GM18858 (cell line): ENCODE results near the gene POLR2F.

ENCODE experiments used
- ATAC-seq: cut with Tn5 transposase; IDR thresholded peaks from one replicate; pipeline ENCODE4 v1.9.1; 2021; ENCODE audit not compliant: unreplicated experiment

POLR2F gene

DNA sequence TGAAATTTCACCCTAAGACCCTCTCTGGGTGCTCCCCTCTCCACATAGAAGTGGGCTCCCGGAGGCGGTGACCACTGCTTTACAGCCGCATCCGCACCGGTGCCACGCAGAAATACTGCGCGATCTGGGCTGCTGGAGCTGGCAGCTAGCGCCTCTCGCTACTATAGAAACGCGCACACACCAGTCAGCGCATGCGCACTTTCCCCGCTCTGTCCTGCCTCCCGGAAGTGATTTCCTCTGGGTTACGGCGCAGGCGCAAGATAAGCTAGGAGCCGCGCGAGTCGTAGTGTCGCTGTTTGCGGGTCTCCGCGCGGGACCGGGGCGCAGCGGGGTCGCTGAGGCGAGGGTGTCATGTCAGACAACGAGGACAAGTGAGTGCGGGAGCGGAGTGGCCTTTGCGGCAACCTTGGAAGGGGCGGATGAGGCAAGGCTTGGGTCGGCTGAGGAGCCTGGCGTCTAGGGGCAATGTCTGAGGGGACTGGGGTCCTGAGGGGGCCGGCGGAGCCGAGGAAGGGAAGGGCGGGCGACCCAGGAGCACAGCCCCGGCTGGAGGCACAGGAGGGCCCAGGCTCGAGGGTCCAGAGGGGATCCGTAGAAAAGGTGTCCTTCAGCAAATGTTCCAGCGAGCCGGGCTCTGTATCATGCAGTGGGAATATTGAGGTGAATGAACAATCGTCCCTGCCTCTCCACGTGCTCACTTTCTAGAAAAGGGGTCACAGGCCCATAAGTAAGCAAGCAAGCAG lies at the start of gene POLR2F, which contains the start of gene C22orf23:
POLR2F (plus strand) TSS at position 263 of the 743 bp plus-strand sequence; CDS start at position 352, 89 bp downstream.
C22orf23 (minus strand) TSS at position 165 of the 743 bp plus-strand sequence. CDS start 452 bp downstream, outside the sequence.
- peak; percentile 65 for ATAC-seq

DNA sequence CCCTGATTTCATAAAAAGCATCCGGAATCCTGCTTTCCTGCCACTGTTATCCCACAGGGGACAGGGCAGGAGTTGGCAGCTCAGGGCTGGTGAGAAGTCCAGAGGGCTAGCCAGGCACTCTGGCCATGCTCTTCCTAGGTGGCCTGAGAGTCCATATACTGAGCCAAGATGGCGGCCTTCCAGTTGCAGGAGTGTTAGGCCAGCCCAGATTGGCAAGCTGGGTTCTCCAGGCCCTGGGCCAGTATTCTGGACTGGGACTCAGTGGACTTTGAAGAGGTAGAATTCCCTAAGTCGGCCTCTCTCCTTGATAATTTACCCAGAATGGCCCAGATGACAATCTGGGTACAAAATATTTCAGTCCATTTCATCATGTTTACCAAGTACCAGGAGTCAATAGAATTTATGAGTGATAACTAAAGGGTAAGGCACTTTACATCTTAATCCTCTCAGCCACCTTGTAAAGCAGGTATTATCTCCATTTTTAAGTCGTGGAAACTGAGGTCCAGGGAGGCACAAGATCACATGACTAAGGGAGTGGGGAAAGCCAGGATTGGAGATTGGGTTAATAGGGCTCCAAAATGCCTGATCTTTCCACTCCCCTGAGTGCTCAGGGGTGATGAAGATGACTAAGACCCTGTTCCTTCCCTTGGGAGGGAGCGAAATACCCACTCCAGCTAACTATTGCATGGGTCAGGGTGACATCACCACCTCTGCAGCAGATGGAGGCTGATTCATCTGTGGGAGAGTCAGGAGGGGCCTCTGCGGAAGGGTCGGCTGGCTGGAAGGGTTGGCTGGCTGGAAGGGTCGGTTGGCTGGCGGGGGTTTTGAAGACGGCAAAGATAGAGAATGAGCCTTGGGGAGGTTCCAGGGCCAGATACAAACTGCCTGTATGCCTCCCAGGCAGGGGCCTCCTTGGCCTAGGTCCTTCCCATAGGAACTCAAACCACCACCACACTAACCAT lies 48.6 kb upstream of the POLR2F start:
- no peak for ATAC-seq

DNA sequence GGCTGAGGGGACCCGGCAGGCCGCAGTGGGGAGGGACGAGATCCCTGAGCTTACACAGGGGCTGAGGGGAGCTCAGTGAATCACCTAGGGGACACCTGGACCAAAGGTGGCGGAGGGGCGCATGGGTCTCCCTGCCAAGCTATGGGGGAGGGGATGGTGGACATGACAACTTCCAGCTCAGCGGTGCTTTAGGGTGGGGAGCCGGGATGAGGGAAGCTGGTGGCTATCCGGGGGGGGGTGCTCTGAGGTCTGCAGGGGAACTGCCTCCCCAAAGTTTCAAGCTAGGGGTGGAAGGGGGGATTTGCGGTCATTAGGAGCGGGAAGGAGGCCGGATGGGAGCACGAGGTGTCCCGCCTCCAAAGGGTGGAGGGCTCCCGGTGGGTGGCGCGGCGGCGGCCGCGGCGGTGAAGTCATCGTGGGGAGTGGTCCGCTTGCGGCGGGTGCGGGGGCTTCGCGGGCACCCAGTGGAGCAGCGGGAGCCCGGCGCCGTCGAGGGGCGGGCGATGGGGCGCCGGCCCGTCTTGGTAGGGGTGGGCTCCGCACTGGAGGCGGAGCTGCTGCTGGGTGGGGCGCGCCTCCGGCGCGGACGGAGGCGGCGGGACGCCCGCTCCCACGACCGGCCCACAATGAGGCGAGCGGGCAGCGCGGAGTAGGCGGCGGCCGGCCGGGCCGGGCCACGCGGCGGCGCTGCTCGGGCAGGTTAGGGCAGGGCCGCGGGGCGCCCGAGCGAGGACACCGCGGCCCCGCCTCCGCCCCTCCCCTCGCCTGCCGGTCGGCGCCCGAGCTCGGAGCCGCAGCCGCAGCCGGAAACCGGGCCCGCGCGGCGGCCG lies 47.8 kb upstream of the POLR2F start, which contains the start of gene MICALL1:
MICALL1 (plus strand) TSS at position 764 of the 830 bp plus-strand sequence. CDS start 126 bp downstream, outside the sequence.
- no peak for ATAC-seq

GRCh38 chr22:37906364-37907008 lies 47.0 kb upstream of the POLR2F start:
- ATAC-seq, result no peak

- no peak for ATAC-seq
Measured at GRCh38 chr22:37907036-37907954, 46.2 kb upstream of the POLR2F start.

GRCh38 chr22:37909766-37910165 lies 43.7 kb upstream of the POLR2F start:
- no peak for ATAC-seq

GRCh38 chr22:37910890-37911672 lies 42.4 kb upstream of the POLR2F start:
- no peak for ATAC-seq

- no peak for ATAC-seq
Measured at GRCh38 chr22:37911697-37912096, 41.8 kb upstream of the POLR2F start.

- no peak for ATAC-seq
Measured at GRCh38 chr22:37912171-37912570, 41.3 kb upstream of the POLR2F start.

DNA sequence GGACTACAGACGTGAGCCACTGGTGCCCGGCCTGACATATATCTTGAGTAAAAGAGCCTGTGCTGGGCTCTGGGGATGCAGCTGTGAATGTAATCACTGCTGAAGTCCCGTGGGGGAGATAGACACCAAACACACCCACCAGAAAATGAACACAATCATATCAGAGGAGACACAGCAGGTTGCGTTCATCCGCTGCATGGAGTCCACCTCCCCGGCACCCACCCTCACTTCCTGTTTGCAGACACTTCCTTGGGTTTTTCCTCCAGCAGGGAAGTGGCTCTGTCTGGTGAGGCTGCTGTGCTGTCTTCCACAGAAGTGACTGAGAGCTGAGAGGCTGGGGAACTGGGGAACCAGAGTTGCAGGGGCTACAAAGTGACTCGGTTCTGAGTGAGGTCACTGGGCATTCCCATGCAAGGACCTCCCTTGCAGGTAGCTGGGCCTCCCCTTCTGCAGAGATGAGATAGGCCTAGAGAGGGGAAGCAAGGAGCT lies 40.2 kb upstream of the POLR2F start:
- ATAC-seq, result no peak

DNA sequence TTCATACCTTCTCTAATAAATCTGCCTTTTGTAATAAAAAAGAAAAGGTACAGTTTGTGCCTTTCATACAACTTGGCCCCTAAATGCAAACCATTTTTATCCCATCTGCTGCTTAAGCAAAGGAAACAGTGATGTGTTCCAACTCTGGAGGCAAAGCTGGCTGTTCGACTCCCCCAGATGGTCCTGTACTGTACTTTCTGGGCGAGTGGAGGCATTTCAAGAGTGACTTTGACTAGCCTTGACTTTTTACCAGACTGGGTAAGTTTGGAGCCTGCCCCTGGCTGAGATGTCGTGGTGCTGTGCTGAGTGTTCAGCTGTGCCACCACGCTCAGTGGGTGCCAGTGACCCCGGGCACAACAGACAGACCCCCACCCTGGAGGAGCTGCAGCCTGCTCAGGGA lies 37.2 kb upstream of the POLR2F start:
- no peak for ATAC-seq

- ATAC-seq, result no peak
Measured at GRCh38 chr22:37917874-37918548, 35.5 kb upstream of the POLR2F start.

- ATAC-seq, result no peak
Measured at GRCh38 chr22:37918580-37919270, 34.8 kb upstream of the POLR2F start.

DNA sequence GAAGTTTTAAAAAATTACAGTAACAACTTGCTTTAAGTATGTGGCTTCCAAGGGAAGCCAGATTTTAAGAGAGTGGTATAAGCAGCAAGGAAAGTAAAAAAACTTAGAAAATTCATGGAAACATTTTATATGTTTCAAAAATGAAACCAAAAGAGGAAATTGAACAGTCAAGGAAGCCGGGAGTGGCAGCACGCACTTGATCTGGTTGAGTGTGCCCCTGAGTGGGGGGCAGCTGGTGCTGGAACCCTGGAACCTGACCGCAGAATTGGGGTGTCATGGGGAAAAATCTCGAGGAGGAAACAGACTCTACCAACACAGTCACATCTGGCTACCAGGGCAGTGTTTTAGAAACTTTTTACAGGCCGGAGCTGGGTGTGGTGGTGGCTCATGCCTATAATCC lies 33.4 kb upstream of the POLR2F start:
- ATAC-seq, result no peak

DNA sequence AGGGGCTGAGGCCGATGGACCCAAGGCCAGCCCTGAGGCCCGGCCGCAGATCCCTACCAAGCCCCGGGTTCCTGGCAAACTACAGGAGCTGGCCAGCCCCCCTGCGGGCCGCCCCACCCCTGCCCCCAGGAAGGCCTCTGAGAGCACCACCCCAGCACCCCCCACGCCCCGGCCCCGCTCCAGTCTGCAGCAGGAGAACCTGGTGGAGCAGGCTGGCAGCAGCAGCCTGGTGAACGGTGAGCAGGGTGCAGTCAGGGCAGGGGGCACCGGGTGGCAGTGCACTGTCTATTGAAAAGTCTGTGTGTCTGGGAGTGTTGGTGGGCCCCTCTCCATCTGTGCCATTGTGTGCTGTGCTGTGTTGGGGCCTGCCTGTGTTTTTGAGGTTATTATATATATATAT lies 31.3 kb upstream of the POLR2F start:
- no peak for ATAC-seq

DNA sequence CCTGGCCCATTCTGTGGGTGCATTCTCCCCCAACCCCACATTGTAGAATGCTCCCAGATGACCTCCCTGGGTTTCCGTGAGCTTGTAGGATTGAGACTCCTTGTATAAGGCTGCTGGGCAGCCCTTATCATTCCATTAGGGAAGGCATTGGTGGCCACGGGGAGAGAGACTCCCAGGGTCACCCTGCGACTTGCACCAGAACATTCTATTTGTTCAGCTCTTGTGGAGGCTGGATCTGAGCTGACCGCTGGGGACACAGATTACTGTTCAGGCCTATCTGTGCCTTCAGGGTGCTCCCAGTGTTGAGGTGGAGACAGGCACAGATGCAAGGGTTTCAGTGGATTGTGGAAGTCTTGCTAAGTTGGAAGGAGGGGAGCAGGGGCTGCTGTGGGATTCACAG lies 29.6 kb upstream of the POLR2F start:
- no peak for ATAC-seq
